Measurements from ENCODE around the gene GPR137C.

The GPR137C gene, protein sequence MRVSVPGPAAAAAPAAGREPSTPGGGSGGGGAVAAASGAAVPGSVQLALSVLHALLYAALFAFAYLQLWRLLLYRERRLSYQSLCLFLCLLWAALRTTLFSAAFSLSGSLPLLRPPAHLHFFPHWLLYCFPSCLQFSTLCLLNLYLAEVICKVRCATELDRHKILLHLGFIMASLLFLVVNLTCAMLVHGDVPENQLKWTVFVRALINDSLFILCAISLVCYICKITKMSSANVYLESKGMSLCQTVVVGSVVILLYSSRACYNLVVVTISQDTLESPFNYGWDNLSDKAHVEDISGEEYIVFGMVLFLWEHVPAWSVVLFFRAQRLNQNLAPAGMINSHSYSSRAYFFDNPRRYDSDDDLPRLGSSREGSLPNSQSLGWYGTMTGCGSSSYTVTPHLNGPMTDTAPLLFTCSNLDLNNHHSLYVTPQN

DNA sequence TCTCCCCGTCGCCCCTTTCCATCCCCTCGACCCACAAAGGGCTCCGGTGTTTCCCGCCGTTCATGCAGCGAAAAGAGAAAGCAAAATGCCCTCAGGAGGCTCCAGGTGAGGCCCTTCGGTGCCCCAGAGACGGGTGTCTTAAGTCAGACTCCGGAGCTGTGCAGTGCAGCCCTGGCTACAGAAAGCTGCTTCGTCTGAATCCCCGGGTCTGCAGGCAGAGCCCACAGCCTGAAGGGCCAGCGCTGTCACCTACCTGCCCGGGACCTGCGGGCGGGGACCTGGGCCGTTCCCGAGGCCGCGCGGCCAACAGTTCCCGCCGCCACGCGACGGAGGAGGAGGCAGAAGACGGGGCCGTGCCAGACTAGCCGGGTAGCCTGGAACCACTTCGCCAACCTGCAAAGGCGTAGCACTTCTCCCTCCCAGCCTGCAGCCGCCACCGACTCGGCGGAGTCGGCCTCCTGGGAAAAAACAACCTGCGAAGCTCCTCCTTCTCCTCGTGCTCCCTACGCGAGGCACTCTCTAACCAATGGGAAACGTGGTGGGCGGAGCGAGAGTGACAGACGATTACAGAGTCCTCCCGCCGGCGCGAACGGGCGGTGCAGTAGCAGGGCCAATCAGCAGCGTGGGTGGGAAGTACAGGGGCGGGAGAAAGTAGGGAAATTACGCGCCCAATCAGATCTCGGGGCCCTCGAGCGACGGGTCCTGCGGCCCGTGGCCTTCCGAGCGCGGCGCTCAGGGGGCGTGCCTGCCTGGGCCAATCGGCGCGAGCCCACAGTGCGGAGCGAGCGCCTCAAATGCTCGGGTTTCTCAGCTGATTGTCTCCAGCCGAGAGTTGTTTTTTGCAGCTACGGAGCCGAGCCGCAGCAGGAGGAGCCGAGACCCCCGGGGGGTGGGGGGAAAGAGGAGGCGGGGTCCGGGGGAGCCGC, at the start of gene GPR137C, which contains the start of gene TXNDC16:
TSS of gene GPR137C (plus strand) at position 774 of the 926 bp plus-strand sequence. CDS start 312 bp downstream, outside the sequence.
TSS of gene TXNDC16 (minus strand) at position 443 of the 926 bp plus-strand sequence. CDS start 8,948 bp downstream, outside the sequence.
- peak; percentile 100 for DNase-seq

DNA sequence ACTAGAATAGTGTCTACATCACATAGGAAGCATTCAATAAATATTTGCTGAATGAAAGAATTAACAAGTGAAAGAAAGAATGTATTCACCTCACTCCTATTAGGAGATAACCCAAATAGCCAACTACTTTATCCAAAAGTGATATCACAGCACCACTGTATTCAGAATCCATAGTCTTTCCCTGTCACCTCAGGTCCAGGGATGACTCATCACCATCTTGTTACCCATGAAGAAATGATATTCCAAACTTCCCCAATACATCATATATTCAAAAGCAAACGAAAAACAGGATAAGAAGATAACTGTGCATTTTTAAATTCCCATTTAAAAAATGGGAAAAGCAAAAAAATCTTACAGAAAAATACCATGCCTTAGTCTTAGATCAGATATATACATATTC, 39.4 kb upstream of the GPR137C start:
- no peak for DNase-seq

DNA sequence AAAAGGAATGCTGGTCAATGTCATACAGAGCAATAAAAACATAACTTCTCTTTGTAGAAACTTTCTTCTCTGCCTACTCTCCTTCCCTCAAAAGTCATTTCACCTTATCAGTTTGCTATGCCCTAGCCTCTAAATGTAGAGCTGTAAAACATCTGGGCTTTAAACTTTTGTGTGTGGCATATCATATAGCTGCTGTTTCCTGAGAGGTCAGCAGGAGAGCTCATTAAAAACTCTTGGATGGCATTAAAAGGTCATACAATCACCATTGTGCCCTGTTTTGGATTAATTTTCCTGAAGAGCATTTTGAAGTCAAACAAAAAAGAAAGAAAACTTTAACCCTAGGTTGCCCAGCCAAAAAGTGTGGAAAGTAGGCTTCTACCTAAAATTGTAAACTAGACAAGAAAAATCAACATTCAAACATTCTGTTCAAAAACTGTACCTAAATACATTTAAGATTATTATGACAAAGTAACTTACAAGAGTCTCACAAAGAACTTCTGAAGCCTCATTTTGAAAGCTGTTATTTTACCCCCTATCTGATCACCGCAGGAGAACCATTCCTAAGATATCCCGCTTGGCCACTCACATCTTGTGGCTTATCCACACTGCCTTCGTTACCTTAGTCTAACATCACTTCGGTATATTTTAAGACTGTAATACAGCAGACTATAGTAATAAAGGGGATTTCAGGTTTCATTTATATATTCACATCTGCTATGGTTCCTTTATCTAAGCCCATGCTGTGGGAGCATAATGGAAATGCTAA, 38.4 kb upstream of the GPR137C start:
- DNase-seq, result no peak

DNA sequence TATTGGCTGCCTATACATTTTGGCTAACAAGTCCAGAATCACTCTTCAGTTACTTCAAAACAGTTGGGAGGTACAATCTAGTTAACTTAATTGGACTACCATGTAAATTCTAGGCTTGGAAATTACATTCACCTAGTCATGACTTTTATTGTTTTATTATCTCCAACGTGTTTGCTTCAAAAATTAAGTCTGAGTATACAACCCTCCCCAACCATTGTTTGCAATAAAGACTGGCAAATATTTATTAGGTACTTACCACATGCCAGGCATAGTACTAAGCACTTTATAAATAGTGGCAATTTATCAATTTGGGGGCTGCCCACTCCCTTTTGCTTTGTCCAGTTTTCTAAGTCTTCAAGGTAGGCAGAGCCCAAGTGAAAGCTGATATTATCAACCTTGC, 30.6 kb upstream of the GPR137C start:
- DNase-seq, result no peak

DNA sequence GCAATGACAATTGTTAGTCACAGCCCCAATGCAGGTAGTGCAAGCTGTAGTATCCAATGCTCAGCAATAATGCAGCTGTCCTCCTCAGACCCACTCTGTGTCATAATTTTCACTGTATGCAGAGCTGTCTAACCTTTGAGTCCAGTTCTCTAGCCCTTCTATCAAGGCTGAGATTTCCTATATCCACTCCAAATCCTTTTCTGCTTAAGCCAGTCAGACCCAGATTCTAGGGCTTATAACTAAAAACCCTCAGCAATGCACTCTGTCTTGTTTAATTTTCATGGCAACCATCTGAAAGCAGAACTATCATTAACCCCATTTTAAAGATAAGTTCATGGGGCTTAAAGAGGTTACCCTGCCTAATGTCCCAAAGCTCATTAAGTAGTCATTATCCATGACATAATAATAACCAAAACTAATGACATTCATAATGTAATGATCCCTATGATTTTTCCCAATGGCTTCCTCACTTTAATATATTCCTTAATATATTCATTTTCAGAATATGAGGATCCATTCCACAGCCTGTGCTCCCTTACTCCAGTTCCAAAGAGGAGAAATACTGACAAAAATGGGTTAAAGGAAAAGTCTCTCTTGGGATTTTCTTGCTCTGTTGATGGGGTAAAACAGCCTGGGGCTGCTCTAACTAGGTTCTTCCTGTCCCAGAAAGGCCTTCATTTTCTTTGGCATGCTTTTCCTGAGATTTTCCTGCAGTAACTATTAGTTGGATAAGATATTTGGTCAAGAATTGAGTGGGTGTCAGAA, 29.9 kb upstream of the GPR137C start:
- DNase-seq, result no peak

DNA sequence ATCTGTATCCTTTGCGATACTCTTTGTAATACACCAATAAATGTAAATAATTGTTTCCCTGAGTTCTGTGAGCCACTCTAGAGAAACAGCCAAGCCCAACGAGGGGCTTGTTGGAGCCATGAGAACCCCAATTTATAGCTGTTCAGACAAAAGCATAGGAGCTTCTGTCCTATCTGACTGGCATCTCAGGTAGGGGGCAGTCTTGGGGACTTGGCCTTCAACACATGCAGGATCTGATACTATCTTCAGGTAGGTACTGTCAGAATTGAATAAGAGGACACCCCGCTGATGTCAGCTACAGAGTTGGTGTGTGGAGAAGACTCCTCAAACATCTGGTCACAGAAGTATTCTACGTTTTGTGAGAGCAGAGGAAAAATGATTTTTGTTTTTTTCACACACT, 25.6 kb upstream of the GPR137C start:
- DNase-seq, result no peak

DNA sequence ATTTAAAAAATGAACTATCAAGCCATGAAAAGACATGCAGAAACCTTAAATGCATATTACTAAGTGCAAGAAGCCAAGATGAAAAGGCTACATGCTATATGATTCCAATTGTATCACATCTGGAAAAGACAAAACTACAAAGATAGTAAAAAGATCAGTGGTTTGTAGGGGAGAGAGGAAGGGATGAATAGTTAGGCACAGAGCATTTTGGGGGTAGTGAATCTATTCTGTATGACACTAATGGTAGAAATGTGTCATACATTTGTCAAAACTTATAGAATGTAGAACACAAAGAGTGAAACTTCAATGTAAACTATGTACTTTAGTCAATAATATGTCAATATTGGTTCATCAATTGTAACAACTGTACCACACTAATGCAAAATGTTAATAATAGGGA, 21.2 kb upstream of the GPR137C start:
- DNase-seq, result no peak

DNA sequence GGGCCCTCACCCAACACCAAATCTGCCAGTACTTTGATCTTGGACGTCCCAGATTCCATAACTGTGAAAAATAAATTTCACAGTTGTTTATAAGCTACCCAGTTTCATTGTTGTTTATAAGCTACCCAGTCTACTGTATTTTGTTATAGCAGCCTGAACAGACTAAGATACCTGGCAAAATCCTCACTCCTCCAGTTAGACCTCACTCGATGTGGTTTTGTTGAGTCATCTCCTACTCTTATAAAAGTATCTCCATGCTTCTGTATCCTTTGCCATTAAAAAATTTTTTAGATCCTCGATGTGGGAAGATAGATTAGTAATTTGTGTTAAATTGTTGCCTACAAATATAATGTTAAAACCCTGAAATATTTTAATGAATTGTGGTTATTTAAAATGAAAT, 16.4 kb upstream of the GPR137C start:
- DNase-seq, result no peak

DNA sequence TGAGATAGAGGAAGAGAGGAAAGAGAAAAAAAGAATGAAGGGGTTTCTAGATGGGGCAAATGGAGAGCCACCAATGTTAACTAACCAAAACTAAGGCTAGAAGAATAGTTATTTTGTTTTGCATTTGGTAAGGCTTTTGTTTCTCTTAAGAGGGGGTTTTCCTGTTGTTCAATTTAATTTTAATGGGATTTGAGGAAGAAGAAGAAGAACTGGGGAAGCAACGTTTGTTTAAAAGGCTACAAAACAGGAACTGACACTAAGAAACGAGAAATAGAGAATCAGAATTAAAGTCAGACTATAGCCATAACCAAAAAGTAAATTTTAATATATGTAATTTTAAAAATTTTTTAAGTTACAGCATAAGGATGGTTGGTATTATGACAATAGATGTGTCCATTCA, 14.0 kb upstream of the GPR137C start:
- no peak for DNase-seq

DNA sequence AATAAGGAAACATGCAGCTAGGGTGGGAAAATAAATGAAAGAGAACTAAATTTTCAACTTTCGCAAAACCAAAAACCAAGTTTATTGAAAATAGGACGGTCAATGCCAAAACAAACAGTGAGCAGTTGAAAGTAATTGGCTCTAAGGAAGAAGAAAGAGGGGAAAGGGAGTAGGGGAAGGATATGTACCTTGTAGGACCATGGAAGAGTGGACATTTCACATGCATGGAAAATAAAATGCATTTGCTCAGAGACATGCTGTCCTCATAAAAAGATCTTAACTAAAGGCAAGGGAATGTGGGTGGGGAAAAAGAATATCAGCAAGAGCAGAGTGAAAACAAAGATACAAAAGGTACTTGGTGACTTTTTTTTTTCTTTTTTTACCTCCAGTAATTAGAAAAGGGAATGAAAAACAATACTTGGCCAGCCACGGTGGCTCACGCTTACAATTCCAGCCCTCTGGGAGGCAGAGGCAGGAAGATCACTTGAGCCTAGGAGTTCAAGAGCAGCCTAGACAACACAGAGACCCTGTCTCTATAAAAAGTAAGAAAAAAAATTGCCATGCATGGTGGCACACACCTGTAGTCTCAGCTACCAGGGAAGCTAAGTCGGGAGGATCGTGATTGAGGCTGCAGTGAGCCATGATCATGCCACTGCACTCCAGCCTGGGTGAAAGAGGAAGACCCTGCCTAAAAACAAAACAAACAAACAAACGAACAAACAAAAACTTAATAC, 6.9 kb upstream of the GPR137C start:
- DNase-seq, result no peak

DNA sequence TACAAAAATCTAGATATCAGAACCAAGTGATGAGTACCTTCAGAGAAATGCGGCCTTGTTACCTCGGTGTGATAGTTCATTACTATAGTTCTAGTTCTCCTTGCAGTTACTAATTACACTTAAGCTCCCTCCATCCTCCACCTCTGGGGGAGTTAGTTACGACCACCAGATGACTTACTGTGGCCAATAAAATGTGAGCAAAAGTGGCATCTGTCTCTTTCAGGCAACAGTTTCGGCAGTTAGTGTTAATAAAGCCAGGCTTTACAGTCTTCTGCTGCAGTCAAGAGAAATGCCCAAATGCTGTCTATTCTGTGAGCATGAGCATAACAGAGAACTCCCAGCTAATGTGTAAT, 6.3 kb upstream of the GPR137C start:
- DNase-seq, result no peak

DNA sequence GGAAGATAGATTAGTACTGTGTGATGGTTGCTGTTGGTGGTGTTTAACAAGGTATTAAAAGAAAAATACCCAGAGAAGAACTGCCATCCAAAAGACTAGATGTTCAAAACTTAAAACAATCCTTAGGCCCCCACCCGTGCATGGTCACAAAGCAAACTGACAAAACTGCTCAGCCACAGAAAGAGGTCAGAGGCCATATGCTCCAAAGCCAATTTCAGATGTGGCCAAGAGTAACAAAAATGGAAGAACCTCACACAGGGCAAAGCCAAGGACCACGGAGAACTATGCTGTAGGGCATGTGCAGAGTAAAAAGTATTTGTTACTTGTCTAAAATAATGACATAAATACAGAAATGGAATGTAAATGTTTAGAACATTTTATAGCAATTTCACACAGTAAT, 5.6 kb upstream of the GPR137C start:
- DNase-seq, result no peak

DNA sequence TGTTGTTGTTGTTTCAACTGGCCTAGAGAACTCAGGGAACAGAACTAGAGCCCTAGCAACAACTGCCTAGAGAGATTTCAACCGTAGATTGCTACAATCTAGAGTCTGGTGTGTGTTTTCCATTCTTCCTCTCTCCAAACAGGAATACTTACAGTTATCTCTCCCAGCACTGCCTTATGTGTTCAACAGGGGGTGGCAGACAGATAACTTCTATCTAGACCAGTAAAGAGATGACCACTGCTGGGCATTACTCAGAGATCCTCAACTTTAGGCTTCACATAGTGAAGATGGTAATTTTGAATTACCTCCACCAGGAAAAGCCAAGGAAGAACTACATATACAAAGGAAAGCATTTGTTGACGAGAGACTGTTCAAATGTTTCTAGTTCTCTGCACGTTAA, 5.1 kb upstream of the GPR137C start:
- no peak for DNase-seq

DNA sequence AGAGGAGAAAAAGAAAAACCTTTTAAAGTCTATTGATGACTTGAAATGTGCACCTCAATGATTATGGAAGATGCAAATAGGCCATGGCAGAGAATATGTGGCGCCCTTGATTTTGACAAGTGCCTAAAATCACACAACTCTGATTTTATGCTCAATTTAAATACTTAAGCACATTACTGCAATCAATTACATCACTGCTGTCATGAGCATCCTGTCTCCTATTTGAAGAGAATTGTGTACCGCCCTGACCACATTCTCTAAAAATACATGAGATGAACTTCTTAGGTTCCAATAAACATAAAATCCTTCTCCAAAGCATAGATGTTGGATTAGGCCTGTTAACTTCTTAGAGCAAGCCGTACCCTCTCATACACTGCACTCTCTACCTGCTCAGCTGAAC, 2.0 kb upstream of the GPR137C start:
- DNase-seq, result no peak

DNA sequence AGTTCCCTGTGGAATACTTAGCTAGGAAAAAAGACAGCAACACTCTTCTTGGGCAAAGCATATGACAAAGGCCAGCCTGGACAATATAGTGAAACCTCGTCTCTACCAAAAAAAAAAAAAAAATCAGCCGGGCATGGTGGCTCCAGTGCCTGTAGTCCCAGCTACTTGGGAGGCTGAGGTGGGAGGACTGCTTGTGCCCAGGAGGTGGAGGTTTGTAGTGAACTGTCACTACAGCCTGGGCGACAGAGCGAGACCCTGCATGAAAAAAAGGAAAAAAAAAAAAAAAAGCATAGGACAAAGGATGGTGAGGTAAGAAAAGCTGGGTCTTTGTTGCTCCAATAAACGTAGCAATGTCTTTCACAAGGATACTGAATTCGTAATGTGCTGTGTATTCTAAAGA, 1.4 kb upstream of the GPR137C start:
- no peak for DNase-seq

DNA sequence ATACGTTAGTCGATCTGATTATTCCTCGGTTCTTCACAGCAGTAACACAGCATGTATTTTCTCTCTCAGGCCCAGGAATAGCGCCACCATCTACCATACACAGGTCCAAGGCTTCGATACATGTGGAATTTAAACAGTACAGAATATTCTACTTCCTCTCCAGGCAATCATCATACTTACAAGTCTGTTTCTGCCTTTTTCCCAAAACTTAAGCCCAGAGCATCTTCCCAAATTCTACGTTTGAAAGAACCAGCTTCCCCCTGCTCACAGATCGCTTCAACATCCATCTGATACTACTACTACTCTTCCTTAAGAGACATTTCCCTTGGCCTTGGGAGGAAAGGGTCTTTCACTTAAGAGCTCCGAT, 957 bp upstream of the GPR137C start:
- DNase-seq, result peak; percentile 12

DNA sequence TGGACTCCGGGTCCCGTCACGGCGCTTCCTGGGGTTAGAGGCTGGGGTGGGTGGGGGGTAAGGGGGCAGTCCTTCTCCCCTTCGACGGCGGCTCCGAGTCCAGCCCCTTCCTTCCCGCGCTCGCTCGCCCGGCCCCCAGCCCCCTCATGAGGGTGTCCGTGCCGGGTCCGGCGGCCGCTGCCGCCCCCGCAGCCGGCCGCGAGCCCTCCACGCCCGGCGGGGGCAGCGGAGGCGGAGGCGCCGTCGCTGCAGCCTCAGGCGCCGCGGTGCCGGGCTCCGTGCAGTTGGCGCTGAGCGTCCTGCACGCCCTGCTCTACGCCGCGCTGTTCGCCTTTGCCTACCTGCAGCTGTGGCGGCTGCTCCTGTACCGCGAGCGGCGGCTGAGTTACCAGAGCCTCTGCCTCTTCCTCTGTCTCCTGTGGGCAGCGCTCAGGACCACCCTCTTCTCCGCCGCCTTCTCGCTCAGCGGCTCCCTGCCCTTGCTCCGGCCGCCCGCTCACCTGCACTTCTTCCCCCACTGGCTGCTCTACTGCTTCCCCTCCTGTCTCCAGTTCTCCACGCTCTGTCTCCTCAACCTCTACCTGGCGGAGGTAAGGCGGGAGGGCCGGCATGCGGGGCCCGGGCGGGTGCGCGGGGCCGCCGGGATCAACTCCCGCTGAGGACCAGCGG, 500 bp downstream of the GPR137C start:
- DNase-seq, result peak; percentile 42

DNA sequence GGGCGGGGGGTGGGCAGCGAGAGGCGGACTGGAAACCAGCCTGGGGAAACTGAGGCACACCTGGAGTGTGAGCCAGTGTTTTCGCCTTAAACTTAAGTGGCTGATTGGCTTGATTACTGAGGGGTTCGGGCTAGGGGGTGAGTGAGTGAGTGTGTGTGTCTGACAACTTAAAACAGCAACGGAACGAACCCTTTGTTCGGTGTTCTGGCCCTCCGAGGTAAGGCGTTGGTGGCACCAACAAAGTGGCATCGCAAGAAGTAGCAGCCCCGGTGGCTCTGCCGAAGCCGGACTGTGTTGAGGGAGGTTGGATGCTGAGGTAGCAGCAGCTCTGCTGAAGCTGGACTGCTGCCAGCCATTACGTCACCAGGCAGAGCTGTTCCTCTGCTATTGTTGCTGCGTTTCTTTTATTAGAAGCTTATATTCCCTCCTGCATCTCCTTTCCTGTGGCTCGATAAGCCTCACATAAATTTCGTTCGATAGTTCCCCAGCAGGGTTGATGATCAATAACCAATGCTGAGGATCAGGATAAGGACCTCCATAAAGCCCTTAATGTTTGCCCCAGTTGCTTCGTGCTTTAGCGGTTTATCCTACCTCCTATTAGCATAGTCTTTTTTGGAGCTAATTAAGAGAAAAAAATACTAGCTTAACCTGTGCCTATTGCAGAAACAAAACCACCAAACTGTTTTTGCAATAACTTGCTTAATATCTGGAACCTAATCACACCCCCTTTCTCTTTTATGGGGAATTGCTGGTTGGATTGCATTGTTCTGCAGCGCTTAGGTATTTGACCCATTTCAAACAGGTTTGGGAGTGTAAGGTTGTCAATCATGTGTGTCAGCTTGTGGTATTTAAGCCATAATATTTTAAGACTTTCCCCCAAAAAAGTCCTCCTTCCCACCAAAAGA, 1.3 kb downstream of the GPR137C start:
- peak; percentile 90 for DNase-seq

DNA sequence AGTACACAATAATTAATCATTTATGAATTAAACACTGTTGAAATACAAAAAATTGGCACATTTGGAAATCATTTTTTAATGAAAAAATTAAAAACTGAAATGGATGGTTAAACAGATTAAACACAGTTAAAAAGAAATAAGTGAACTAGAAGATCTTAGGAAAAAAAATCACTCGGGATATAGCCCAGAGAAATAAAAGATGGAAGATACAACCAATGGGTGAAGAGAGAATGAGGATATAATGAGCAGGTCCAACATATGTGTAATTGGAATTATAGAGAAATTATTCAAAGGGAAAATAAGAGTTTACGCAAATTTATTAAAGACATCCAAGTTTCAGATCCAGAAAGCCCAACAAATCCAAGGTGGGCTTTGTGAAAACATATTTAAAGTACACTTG, 6.1 kb downstream of the GPR137C start:
- DNase-seq, result no peak

DNA sequence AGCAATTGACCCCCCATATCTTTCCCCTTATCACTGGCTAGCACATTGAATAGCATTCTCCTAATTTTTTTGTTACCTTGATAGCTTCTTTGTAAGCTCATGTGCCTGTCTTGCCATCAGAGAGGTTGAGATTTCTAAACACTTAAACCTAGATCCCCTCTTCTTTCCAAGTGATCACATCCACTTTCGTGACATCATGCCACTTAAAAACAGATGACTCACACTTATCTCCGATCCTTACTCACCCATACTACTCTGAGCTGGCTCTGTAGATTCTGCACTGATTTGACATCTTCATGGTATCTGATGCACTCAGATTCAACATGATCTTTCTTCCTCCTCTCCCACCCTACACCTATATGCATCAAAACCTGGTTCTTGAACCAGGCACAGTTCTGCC, 10.5 kb downstream of the GPR137C start:
- no peak for DNase-seq
